Ishikawa (cell line): Measurements from ENCODE around the gene BMPR1B.

ENCODE experiments used
- CEBPB ChIP-seq: IDR thresholded peaks from 2 replicates; pipeline ENCODE4 v1.6.1; 2012
- CREB1 ChIP-seq: IDR thresholded peaks from 2 replicates; pipeline ENCODE4 v1.6.1; 2012; ENCODE audit warnings: low read depth
- EGR1 ChIP-seq: IDR thresholded peaks from 2 replicates; pipeline ENCODE4 v1.6.1; 2012
- EP300 ChIP-seq: IDR thresholded peaks from 2 replicates; pipeline ENCODE4 v1.6.1; 2012; ENCODE audit warnings: borderline replicate concordance
- FOXM1 ChIP-seq: IDR thresholded peaks from 2 replicates; pipeline ENCODE4 v1.6.1; 2012; ENCODE audit warnings: low read depth, borderline replicate concordance
- MAX ChIP-seq: IDR thresholded peaks from 2 replicates; pipeline ENCODE4 v1.6.1; 2012
- NFIC ChIP-seq: IDR thresholded peaks from 2 replicates; pipeline ENCODE4 v1.6.1; 2012
- RAD21 ChIP-seq: IDR thresholded peaks from 2 replicates; pipeline ENCODE4 v1.6.1; 2012; ENCODE audit warnings: low read depth
- REST ChIP-seq: IDR thresholded peaks from 2 replicates; pipeline ENCODE4 v1.6.1; 2012; ENCODE audit warnings: low read depth, mild to moderate bottlenecking
- TAF1 ChIP-seq: IDR thresholded peaks from 2 replicates; pipeline ENCODE4 v1.6.1; 2012; ENCODE audit warnings: low read depth, mild to moderate bottlenecking
- TCF12 ChIP-seq: IDR thresholded peaks from 2 replicates; pipeline ENCODE4 v1.6.1; 2012; ENCODE audit warnings: low read depth
- TEAD4 ChIP-seq: IDR thresholded peaks from 2 replicates; pipeline ENCODE4 v1.6.1; 2012
- USF1 ChIP-seq: IDR thresholded peaks from 2 replicates; pipeline ENCODE4 v1.6.1; 2012
- YY1 ChIP-seq: IDR thresholded peaks from 2 replicates; pipeline ENCODE4 v1.6.1; 2012; ENCODE audit warnings: low read depth
- ZBTB7A ChIP-seq: IDR thresholded peaks from 2 replicates; pipeline ENCODE4 v1.6.1; 2012; ENCODE audit warnings: low read depth

Gene BMPR1B

GRCh38 chr4:94744850-94745249 lies 12.9 kb upstream of the BMPR1B start:
- TF ChIP-seq TAF1 (no peak), MAX (no peak), CREB1 (no peak), TEAD4 (no peak), REST (no peak), FOXM1 (no peak; the same call in 1 of the 2 replicates), RAD21 (no peak), EP300 (no peak), EGR1 (no peak), TCF12 (no peak), ZBTB7A (no peak), YY1 (no peak), CEBPB (no peak), USF1 (no peak), NFIC (no peak)

- TF ChIP-seq RAD21: peak; percentile 61
- no peak for TF ChIP-seq TCF12
Measured at GRCh38 chr4:94746746-94747145, 11.0 kb upstream of the BMPR1B start.

GRCh38 chr4:94758141-94758699 lies 465 bp downstream of the BMPR1B start:
- TF ChIP-seq USF1 (peak; percentile 60; the same call in 1 of the 2 replicates), YY1 (no peak), CEBPB (no peak), TAF1 (peak; percentile 24; the same call in 1 of the 2 replicates), TEAD4 (no peak), EGR1 (no peak), EP300 (no peak), TCF12 (no peak), FOXM1 (no peak), RAD21 (no peak), CREB1 (no peak), ZBTB7A (0 out of 2 replicates have a peak, but pooled peaks have one; percentile 33), REST (no peak), NFIC (no peak), MAX (peak; percentile 95)

GRCh38 chr4:94758700-94759399 lies 1.1 kb downstream of the BMPR1B start:
- no peak for TF ChIP-seq EGR1
- TF ChIP-seq EP300: no peak
- no peak for TF ChIP-seq CEBPB
- no peak for TF ChIP-seq MAX
- no peak for TF ChIP-seq CREB1
- TF ChIP-seq TEAD4: no peak
- no peak for TF ChIP-seq USF1
- no peak; the same call in 1 of the 2 replicates for TF ChIP-seq TAF1
- no peak for TF ChIP-seq TCF12
- no peak for TF ChIP-seq RAD21
- no peak for TF ChIP-seq REST
- no peak for TF ChIP-seq ZBTB7A
- TF ChIP-seq FOXM1: no peak
- no peak for TF ChIP-seq YY1
- no peak for TF ChIP-seq NFIC
